Activated T-cell treated with anti-CD3 and anti-CD28 coated beads, Interleukin-2, amount 50 U/mL, for 72 hours (primary cell): ENCODE results near the gene LITAF. TPM values are rescaled to one million over a fixed set of nuclear protein-coding genes. Genes with fewer than 3 reads are reported as not detected.
"Not testable (repeated sequence)": the region's sequence is repeated elsewhere in the genome, so short reads cannot be mapped to it uniquely, and the experiment has no call there.

Experiments
- ATAC-seq, 2 donors: fragments of 150-1000 bp; cut with Tn5 transposase; replicated peaks in 1 of 2; 2 replicates each; pipeline ENCODE4 v1.10.0; 2021; ENCODE audit warnings: moderate library complexity in 2 of 2, mild to moderate bottlenecking in 1 of 2
- DNase-seq, 2 donors: peaks; one replicate each; pipeline ENCODE4 v3.0.0; 2021 to 2022; ENCODE audit warnings: mixed read lengths in 1 of 2
- H3K27ac Mint-ChIP-seq: one replicate; pipeline ENCODE4 v1.8.0; 2022; ENCODE audit warnings: mild to moderate bottlenecking, moderate library complexity, mixed read lengths
- H3K27me3 Mint-ChIP-seq: one replicate; pipeline ENCODE4 v1.8.0; 2022; ENCODE audit warnings: low read depth, mixed read lengths
- H3K36me3 Mint-ChIP-seq, 2 donors: one replicate each; pipeline ENCODE4 v1.8.0; 2022; ENCODE audit warnings: mixed read lengths in 2 of 2, mild to moderate bottlenecking in 1 of 2; ENCODE audit not compliant: insufficient read depth in 2 of 2
- H3K4me1 Mint-ChIP-seq: one replicate; pipeline ENCODE4 v1.8.0; 2022; ENCODE audit warnings: low read depth, mixed read lengths
- H3K4me3 Mint-ChIP-seq, 2 donors: one replicate each; pipeline ENCODE4 v1.8.0; 2022; ENCODE audit warnings: mild to moderate bottlenecking in 2 of 2, mixed read lengths in 2 of 2, moderate library complexity in 2 of 2
- H3K9me3 Mint-ChIP-seq, 2 donors: one replicate each; pipeline ENCODE4 v1.8.0; 2022; ENCODE audit warnings: mixed read lengths in 2 of 2
- total RNA-seq, 2 donors: library from RNA; stranded (reverse); gene quantifications; one replicate each; pipeline ENCODE4 v1.2.3, GENCODE V29; 2022

Gene LITAF
- total RNA-seq, 2 donors from 2014 or later: 110 to 137 TPM

- Mint-ChIP-seq H3K9me3 (peaks cover 3 to 7% of the 10 kb centered on the region in 2 donors), H3K4me1 (no peaks in the 10 kb centered on the region), H3K27me3 (no peaks in the 10 kb centered on the region), H3K4me3 (no peak overlapping the region), H3K36me3 (peaks cover 3 to 12% of the 10 kb centered on the region in 2 donors), H3K27ac (no peak overlapping the region)
- DNase-seq (no peak), ATAC-seq (no peak)
Observed at GRCh38 chr16:11520442-11520841, 66.3 kb downstream of the LITAF start.

- no peak for ATAC-seq
- Mint-ChIP-seq H3K36me3 (peaks cover 3 to 12% of the 10 kb centered on the region in 2 donors), H3K27me3 (no peaks in the 10 kb centered on the region), H3K4me3 (no peak overlapping the region), H3K9me3 (peaks cover 3 to 7% of the 10 kb centered on the region in 2 donors), H3K4me1 (no peaks in the 10 kb centered on the region), H3K27ac (no peak overlapping the region)
- DNase-seq: no peak
Observed at GRCh38 chr16:11517961-11518360, 68.8 kb downstream of the LITAF start.

- H3K27me3 Mint-ChIP-seq: no peaks in the 10 kb centered on the region
- no peak overlapping the region for H3K4me3 Mint-ChIP-seq
- no peaks in the 10 kb centered on the region for H3K4me1 Mint-ChIP-seq
- H3K9me3 Mint-ChIP-seq: no peaks in the 10 kb centered on the region
- no peak overlapping the region for H3K27ac Mint-ChIP-seq
- DNase-seq: no peak
- peaks cover 0 to 5% of the 10 kb centered on the region in 2 donors for H3K36me3 Mint-ChIP-seq
- no peak for ATAC-seq
Observed at GRCh38 chr16:11515540-11516430, 70.9 kb downstream of the LITAF start.

- Mint-ChIP-seq H3K4me3 (no peak overlapping the region), H3K9me3 (no peaks in the 10 kb centered on the region), H3K36me3 (no peaks in the 10 kb centered on the region), H3K27me3 (no peaks in the 10 kb centered on the region), H3K4me1 (no peaks in the 10 kb centered on the region), H3K27ac (no peak overlapping the region)
- no peak for ATAC-seq
- no peak for DNase-seq
Observed at GRCh38 chr16:11514283-11514682, 72.4 kb downstream of the LITAF start.

GRCh38 chr16:11513366-11513765 is 73.4 kb downstream of the LITAF start:
- not testable (repeated sequence) for H3K27me3 Mint-ChIP-seq, H3K4me3 Mint-ChIP-seq, H3K36me3 Mint-ChIP-seq, H3K27ac Mint-ChIP-seq, H3K9me3 Mint-ChIP-seq, H3K4me1 Mint-ChIP-seq, DNase-seq, ATAC-seq

- no peak for ATAC-seq
- H3K4me3 Mint-ChIP-seq: no peak overlapping the region
- DNase-seq: no peak
Observed at GRCh38 chr16:11511801-11512200, 74.9 kb downstream of the LITAF start.

GRCh38 chr16:11511328-11511727 is 75.4 kb downstream of the LITAF start:
- Mint-ChIP-seq H3K27ac (no peak overlapping the region), H3K4me1 (no peaks in the 10 kb centered on the region), H3K36me3 (no peaks in the 10 kb centered on the region), H3K4me3 (no peak overlapping the region), H3K27me3 (no peaks in the 10 kb centered on the region), H3K9me3 (no peaks in the 10 kb centered on the region)
- DNase-seq (no peak), ATAC-seq (no peak)

More at GRCh38 chr16:11511801-11512200, 74.9 kb downstream of the LITAF start:
- Mint-ChIP-seq H3K36me3 (no peaks in the 10 kb centered on the region), H3K9me3 (no peaks in the 10 kb centered on the region), H3K4me1 (no peaks in the 10 kb centered on the region), H3K27ac (no peak overlapping the region), H3K27me3 (no peaks in the 10 kb centered on the region)

- no peak for ATAC-seq
- H3K27me3 Mint-ChIP-seq: no peaks in the 10 kb centered on the region
- no peak for DNase-seq
- H3K36me3 Mint-ChIP-seq: no peaks in the 10 kb centered on the region
- H3K4me3 Mint-ChIP-seq: no peak overlapping the region
- H3K4me1 Mint-ChIP-seq: no peaks in the 10 kb centered on the region
- H3K9me3 Mint-ChIP-seq: no peaks in the 10 kb centered on the region
- no peak overlapping the region for H3K27ac Mint-ChIP-seq
Observed at GRCh38 chr16:11510178-11510973, 76.3 kb downstream of the LITAF start.

- Mint-ChIP-seq H3K27me3 (no peaks in the 10 kb centered on the region), H3K4me3 (no peak overlapping the region), H3K36me3 (no peaks in the 10 kb centered on the region), H3K27ac (no peak overlapping the region), H3K4me1 (no peaks in the 10 kb centered on the region), H3K9me3 (no peaks in the 10 kb centered on the region)
- ATAC-seq (peak; percentile 36 to 81), DNase-seq (no peak)
Observed at GRCh38 chr16:11507991-11508390, 78.7 kb downstream of the LITAF start.

- Mint-ChIP-seq H3K36me3 (no peaks in the 10 kb centered on the region), H3K4me3 (no peak overlapping the region), H3K4me1 (no peaks in the 10 kb centered on the region), H3K27ac (no peak overlapping the region), H3K27me3 (no peaks in the 10 kb centered on the region), H3K9me3 (no peaks in the 10 kb centered on the region)
- no peak for ATAC-seq
- no peak for DNase-seq
Observed at GRCh38 chr16:11507350-11507749, 79.4 kb downstream of the LITAF start.

GRCh38 chr16:11506741-11507305 is 79.9 kb downstream of the LITAF start:
- H3K4me3 Mint-ChIP-seq: no peak overlapping the region
- H3K4me1 Mint-ChIP-seq: no peaks in the 10 kb centered on the region
- no peaks in the 10 kb centered on the region for H3K36me3 Mint-ChIP-seq
- H3K27me3 Mint-ChIP-seq: no peaks in the 10 kb centered on the region
- ATAC-seq (no peak), DNase-seq (no peak)
- no peak overlapping the region for H3K27ac Mint-ChIP-seq
- no peaks in the 10 kb centered on the region for H3K9me3 Mint-ChIP-seq

GRCh38 chr16:11504261-11504660 is 82.5 kb downstream of the LITAF start:
- not testable (repeated sequence) for H3K27me3 Mint-ChIP-seq, DNase-seq, H3K4me1 Mint-ChIP-seq, H3K27ac Mint-ChIP-seq, H3K36me3 Mint-ChIP-seq, H3K9me3 Mint-ChIP-seq, H3K4me3 Mint-ChIP-seq, ATAC-seq

- Mint-ChIP-seq H3K9me3 (no peaks in the 10 kb centered on the region), H3K4me1 (no peaks in the 10 kb centered on the region), H3K27me3 (no peaks in the 10 kb centered on the region), H3K4me3 (no peak overlapping the region), H3K27ac (no peak overlapping the region), H3K36me3 (no peaks in the 10 kb centered on the region)
- DNase-seq (no peak), ATAC-seq (no peak)
Observed at GRCh38 chr16:11503566-11503965, 83.2 kb downstream of the LITAF start.
